SHP77 treated with DMSO at 0.1 percent for 48 hours (cell line): Measurements from ENCODE around the gene NDST1.
A peak's percentile ranks its signal among the peaks of the same experiment; 100 is the strongest.

Experiments
- DNase-seq: peaks from one replicate; lab custom pipeline; 2025; lab: John Stamatoyannopoulos, UW

Gene NDST1

GRCh38 chr5:150523472-150524350 lies 15.8 kb downstream of the NDST1 start:
- DNase-seq = peak; percentile 20

GRCh38 chr5:150525163-150525562 lies 17.2 kb downstream of the NDST1 start:
- no peak for DNase-seq

DNA sequence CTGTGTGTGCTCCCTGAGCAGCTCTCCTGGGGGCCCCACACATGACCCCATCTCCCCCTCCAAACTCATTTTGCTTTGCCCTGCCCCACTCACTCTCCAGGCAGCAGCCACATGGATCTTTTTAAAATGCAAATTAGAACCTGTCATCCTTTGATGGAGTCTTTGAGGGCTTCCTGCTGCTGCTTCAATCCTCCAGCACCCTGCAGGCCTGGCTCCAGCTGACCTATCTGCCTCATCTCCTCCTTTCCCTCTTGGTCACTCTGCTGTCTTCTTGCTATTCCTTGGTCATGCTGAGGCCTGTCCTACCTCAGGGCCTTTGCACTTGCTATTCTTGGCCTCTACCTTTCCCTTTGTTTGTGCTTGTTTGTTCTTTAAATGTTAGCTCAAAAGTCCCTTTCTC lies 17.9 kb downstream of the NDST1 start:
- no peak for DNase-seq

DNA sequence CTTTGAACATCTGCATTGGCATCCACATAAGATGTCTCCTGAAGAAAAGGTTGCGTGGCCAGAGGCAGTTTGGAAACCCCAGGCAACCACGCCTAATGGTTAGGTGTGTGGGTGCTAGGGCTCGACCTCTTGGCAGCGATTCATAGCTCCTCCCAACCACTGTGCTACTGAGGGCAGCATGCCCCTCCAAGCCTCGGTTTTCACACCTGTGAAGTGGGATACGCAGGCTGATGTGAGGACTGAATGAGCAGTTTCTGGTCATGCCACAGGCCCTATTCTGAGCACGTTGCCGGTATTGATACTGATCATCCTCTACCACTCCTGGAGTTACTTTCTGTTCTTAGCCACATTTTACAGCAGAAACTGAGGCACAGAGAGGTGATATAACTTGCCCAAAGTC lies 19.1 kb downstream of the NDST1 start:
- no peak for DNase-seq

- DNase-seq = no peak
These were observed 19.9 kb downstream of the NDST1 start for GRCh38 chr5:150527808-150528207.

GRCh38 chr5:150528924-150529546 lies 21.1 kb downstream of the NDST1 start:
- DNase-seq = no peak

DNA sequence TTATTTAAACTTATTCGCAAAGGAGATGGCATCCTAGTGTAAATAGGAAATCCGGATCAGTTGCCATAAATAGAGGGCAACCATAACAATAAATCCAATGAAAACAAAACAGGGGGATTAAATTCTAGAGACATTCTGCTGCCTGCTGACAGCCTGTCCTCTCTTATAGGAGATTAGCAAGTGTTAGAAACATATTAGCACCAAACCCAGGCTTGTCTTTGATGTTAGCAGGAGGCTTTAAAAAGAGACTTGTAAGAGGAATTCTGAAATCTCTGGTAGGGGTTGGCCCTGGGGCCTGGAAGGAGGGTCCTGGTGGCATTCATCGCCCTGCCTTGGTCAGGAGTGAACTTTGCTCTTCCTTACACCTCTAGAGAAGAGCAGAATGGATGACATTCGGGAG lies 21.6 kb downstream of the NDST1 start:
- no peak for DNase-seq

- no peak for DNase-seq
These were observed 22.5 kb downstream of the NDST1 start for GRCh38 chr5:150530423-150530822.

DNA sequence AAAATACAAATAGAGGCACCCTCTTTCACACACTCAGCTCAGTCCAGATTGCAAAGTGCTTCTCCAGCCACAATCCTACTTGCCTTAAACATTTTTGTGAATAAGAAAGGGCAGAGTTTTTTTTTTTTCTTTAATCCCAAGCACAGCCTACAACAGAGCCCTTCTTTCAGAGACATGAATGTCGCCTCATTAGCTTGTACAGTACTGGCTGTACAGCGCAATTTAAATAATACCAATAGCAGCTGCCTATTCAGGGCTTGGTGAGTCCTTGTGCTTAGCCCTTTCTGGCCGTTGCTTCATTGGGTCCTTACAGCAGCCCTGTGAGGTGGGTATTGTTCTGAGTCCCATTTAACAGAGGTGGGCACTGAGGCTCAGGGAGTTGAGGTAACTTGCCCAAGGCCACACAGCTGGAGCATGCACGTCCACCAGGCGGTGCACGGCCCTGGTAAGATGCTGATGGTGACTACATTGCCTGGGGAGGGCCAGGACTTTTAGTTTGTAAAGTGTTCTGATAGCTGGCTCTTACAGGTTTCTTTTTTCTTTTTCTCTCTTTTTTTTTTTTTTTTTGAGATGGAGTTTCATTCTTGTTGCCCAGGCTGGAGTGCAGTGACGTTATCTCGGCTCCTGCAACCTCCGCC lies 23.1 kb downstream of the NDST1 start:
- no peak for DNase-seq

DNA sequence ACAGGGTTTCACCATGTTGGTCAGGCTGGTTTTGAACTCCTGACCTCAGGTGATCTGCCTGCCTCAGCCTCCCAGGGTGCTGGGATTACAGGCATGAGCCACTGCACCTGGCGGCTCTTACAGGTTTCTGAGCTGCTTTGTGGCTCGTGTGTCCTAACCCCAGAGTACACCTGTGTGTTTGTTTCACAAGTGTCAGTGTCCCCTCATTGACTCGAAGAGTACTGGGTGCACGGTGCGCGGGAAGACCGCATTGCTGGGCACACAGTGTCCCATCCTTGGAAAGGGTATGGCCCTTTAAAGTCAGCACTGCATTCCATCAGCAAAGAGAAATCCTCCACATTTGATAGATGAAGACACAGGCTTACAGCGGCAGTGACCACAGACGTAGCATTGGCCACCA lies 23.8 kb downstream of the NDST1 start:
- DNase-seq = no peak

DNA sequence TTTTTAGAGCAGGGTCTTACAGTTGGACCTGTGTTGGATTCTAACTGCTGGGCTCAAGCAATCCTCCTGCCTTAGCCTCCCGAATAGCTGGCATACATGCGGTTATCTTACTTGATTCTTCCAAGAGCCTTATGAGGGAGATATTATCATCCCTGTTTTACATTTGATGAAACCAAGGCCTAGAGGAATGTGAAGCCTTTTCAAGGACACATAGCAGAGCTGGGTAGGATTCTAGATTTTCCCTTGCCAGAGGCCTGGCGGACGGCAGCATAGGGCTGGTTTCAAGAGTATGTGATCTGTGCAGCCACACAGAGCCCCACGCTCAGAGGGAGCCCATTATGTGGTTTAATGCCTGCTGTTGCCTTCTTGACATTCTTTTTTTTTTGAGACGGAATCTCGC lies 24.2 kb downstream of the NDST1 start:
- no peak for DNase-seq

GRCh38 chr5:150532996-150533395 lies 25.1 kb downstream of the NDST1 start:
- DNase-seq = no peak

- no peak for DNase-seq
These were observed 26.9 kb downstream of the NDST1 start for GRCh38 chr5:150534811-150535210.

DNA sequence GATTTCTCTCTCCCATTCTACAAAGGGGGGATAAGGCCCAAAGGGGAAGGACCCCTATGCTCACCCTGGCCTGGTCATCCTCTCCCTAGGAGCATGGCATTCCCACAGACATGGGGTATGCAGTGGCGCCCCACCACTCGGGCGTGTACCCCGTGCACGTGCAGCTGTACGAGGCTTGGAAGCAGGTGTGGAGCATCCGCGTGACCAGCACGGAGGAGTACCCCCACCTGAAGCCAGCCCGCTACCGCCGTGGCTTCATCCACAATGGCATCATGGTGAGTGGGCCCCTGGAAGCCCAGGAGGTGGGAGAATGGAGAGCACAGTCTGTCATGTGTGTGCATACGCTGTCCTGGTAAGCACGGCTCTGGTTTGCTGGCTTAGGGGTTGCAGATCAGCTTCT lies 27.7 kb downstream of the NDST1 start:
- DNase-seq = no peak

DNA sequence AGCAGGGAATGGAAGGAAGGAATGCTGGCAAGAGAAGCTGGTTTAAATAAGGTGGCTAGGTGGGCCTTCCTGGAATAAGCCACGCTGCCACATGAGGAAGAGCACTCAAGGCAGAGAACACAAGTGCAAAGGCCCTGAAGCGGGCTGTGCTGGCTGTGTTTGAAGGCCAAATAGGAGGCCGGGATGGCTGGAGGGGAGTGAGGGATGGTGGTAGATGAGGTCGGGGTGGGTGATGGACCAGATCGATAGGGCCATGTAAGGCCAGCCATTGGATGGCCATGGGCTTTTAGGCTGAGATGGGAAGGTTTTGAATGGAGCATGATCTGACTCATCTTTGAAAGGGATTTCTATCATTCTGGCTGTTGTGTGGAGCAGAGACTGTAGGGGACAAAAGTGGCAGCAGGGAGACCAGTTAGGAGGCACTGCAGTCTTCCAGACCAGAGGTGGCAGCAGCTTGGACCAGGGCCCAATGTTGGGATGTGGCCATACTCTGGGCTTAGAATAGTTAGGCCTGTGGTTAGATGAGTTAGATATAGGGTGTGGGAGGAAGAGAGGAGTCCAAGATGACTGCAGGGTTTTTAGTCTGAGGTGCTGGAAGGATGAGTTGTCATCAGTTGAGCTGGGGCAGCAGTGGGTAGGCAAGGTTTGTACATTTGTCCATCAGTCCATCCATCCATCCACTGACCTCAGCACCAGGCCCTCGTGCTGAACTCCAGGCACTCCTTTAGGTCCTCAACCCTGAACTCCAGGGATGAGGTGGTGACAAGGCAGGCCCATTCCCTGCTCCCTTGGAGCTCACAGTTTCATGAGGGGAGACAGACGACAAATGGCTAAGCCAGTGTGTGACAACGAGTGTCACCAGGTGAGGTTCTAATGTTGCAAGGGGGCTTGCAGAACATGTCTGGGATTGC lies 30.3 kb downstream of the NDST1 start:
- no peak for DNase-seq

DNA sequence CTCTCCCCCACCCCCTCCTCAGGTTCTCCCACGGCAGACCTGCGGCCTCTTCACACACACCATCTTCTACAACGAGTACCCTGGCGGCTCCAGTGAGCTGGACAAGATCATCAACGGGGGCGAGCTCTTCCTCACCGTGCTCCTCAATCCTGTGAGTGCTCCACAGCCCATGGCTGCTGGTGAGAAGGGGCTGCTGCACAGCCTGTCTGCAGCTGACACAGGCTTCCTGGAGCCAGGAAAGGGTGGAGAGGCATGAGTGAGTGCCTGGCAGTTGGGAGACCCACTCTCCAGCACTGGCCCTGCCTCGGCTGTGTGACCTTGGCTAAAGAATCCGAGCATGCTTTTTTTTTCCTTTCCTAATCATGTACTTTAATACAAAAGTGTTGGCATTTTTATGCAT lies 31.3 kb downstream of the NDST1 start:
- no peak for DNase-seq

DNA sequence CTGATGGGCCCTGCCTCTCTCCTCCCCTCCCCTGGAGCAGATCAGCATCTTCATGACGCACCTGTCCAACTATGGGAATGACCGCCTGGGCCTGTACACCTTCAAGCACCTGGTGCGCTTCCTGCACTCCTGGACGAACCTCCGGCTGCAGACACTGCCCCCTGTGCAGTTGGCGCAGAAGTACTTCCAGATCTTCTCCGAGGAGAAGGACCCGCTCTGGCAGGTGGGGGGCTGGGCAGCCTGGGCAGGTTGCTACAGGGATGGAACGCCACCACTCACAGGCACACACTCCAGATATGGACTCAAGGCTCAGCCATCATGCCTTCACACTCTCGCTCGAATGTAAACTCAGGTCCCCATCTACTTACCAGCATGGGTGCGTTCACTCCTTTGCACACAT lies 32.1 kb downstream of the NDST1 start:
- DNase-seq = no peak

GRCh38 chr5:150540615-150541396 lies 32.9 kb downstream of the NDST1 start:
- DNase-seq = no peak

DNA sequence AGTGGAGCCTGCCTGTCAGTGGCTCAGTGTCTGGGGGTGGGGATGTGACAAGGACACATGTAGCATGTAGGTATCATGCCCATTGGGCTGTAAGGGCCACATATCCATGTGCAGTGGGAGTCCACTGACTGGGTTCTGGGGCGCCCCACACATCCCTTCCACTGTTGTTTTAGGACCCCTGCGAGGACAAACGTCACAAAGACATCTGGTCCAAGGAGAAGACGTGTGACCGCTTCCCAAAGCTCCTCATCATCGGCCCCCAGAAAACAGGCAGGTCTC lies 33.4 kb downstream of the NDST1 start:
- no peak for DNase-seq

GRCh38 chr5:150541895-150542294 lies 34.0 kb downstream of the NDST1 start:
- DNase-seq = no peak

GRCh38 chr5:150542933-150543445 lies 35.1 kb downstream of the NDST1 start:
- DNase-seq = peak; percentile 21
